A549 (cell line): ENCODE results near the gene PUS1.

Experiments
- CHD4 ChIP-seq: fragments of 200-600 bp; sonication (generic); IDR thresholded peaks from 2 replicates; pipeline ENCODE4 v1.6.1; 2016; ENCODE audit warnings: antibody characterized with exemption, mild to moderate bottlenecking, borderline replicate concordance
- ESRRA ChIP-seq: fragments of 150-350 bp; IDR thresholded peaks from 2 replicates; pipeline ENCODE4 v1.6.1; 2014; ENCODE audit warnings: mild to moderate bottlenecking, low read length, borderline replicate concordance
- PHF8 ChIP-seq: fragments of 200-600 bp; sonication (generic); IDR thresholded peaks from 2 replicates; pipeline ENCODE4 v1.6.1; 2016; ENCODE audit warnings: low read depth, mild to moderate bottlenecking, antibody characterized with exemption, moderate library complexity, borderline replicate concordance
- POLR2A ChIP-seq: IDR thresholded peaks from 2 replicates; pipeline ENCODE4 v1.6.1; 2012; ENCODE audit warnings: mild to moderate bottlenecking, low read length
- RARB ChIP-seq: fragments of 250-450 bp; sonication (Bioruptor Pico); IDR thresholded peaks from 2 replicates; pipeline ENCODE4 v1.8.0; 2021; ENCODE audit warnings: mild to moderate bottlenecking, moderate library complexity
- SMC3 ChIP-seq: fragments of >200 bp; sonication (Bioruptor Twin); formaldehyde crosslinking; IDR thresholded peaks from 3 replicates; pipeline ENCODE4 v1.6.1; 2018; ENCODE audit warnings: inconsistent platforms
- TP53 ChIP-seq: fragments of 250-450 bp; sonication (Bioruptor Pico); IDR thresholded peaks from 2 replicates; pipeline ENCODE4 v1.5.0; 2021; ENCODE audit warnings: mild to moderate bottlenecking, moderate library complexity
- TF ChIP-seq, protein P1 (sequence below): IDR thresholded peaks from 2 replicates; pipeline ENCODE4 v1.6.1; 2012
- TF ChIP-seq, protein P2 (sequence below): fragments of >200 bp; sonication (Bioruptor Twin); formaldehyde crosslinking; IDR thresholded peaks from 3 replicates; pipeline ENCODE4 v1.5.1; 2016
- TF ChIP-seq, protein P3 (sequence below): fragments of 450-650 bp; IDR thresholded peaks from 2 replicates; pipeline ENCODE4 v1.6.1; 2014; ENCODE audit warnings: antibody characterized with exemption

- TF ChIP-seq POLR2A (no peak), SMC3 (no peak), RARB (CRISPR knock-in tag) (no peak), ESRRA (no peak), TP53 (CRISPR knock-in tag) (no peak), PHF8 (no peak), CHD4 (no peak)
- TF ChIP-seq, protein P1, sequence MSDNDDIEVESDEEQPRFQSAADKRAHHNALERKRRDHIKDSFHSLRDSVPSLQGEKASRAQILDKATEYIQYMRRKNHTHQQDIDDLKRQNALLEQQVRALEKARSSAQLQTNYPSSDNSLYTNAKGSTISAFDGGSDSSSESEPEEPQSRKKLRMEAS, result no peak
- TF ChIP-seq, protein P2, sequence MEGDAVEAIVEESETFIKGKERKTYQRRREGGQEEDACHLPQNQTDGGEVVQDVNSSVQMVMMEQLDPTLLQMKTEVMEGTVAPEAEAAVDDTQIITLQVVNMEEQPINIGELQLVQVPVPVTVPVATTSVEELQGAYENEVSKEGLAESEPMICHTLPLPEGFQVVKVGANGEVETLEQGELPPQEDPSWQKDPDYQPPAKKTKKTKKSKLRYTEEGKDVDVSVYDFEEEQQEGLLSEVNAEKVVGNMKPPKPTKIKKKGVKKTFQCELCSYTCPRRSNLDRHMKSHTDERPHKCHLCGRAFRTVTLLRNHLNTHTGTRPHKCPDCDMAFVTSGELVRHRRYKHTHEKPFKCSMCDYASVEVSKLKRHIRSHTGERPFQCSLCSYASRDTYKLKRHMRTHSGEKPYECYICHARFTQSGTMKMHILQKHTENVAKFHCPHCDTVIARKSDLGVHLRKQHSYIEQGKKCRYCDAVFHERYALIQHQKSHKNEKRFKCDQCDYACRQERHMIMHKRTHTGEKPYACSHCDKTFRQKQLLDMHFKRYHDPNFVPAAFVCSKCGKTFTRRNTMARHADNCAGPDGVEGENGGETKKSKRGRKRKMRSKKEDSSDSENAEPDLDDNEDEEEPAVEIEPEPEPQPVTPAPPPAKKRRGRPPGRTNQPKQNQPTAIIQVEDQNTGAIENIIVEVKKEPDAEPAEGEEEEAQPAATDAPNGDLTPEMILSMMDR, result no peak
- TF ChIP-seq, protein P3, sequence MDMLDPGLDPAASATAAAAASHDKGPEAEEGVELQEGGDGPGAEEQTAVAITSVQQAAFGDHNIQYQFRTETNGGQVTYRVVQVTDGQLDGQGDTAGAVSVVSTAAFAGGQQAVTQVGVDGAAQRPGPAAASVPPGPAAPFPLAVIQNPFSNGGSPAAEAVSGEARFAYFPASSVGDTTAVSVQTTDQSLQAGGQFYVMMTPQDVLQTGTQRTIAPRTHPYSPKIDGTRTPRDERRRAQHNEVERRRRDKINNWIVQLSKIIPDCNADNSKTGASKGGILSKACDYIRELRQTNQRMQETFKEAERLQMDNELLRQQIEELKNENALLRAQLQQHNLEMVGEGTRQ, result no peak
Observed at GRCh38 chr12:131971226-131971625, 42.1 kb downstream of the PUS1 start.
